Tibial artery (tissue), 4 donors: ENCODE results near the gene OCA2.

ENCODE experiments used
- DNase-seq, 2 donors: peaks; one replicate each; pipeline ENCODE4 v3.0.0-alpha.2; 2019
- H3K27ac ChIP-seq, 2 donors: fragments of 200-600 bp; sonication (generic) in 1 of 2; 1 replicate in 1 of 2; 2 replicates in 1 of 2; pipeline ENCODE4 v1.5.1; 2018 to 2019; ENCODE audit warnings: mild to moderate bottlenecking in 1 of 2
- H3K27me3 ChIP-seq, 2 donors: fragments of 200-600 bp; sonication (generic) in 1 of 2; one replicate each; pipeline versions ENCODE4 v1.5.1 to v1.6.0; 2016 to 2019
- H3K36me3 ChIP-seq, 3 donors: fragments of 200-600 bp; sonication (generic) in 2 of 3; one replicate each; pipeline ENCODE4 v1.5.1; 2016 to 2019; ENCODE audit warnings: mild to moderate bottlenecking in 2 of 3
- H3K4me1 ChIP-seq, 4 donors: fragments of 200-600 bp; sonication (generic) in 2 of 4; 1 replicate in 3 of 4; 2 replicates in 1 of 4; pipeline ENCODE4 v1.5.1; 2016 to 2019
- H3K4me3 ChIP-seq, 2 donors: fragments of 200-600 bp; sonication (generic) in 1 of 2; 1 replicate in 1 of 2; 2 replicates in 1 of 2; pipeline ENCODE4 v1.5.1; 2018 to 2019; ENCODE audit warnings: mild to moderate bottlenecking in 2 of 2
- H3K9me3 ChIP-seq, 3 donors: fragments of 200-600 bp; sonication (generic) in 1 of 3; one replicate each; pipeline ENCODE4 v1.5.1; 2016 to 2019
- intact Hi-C: fragments of 100-400 bp; cut with DNase I; formaldehyde crosslinking; loops from one replicate; pipeline ENCODE4 v1.15.0; 2023; ENCODE audit warnings: low total_unique reads
- TF ChIP-seq, protein P1 (sequence below), 2 experiments: fragments of 200-600 bp in 1 of 2; fragments of 450-650 bp in 1 of 2; IDR thresholded peaks; one replicate each; pipeline ENCODE4 v1.5.1; 2017 to 2019; ENCODE audit warnings: antibody characterized with exemption in 2 of 2, mild to moderate bottlenecking in 1 of 2, moderate library complexity in 1 of 2

The OCA2 gene

DNA sequence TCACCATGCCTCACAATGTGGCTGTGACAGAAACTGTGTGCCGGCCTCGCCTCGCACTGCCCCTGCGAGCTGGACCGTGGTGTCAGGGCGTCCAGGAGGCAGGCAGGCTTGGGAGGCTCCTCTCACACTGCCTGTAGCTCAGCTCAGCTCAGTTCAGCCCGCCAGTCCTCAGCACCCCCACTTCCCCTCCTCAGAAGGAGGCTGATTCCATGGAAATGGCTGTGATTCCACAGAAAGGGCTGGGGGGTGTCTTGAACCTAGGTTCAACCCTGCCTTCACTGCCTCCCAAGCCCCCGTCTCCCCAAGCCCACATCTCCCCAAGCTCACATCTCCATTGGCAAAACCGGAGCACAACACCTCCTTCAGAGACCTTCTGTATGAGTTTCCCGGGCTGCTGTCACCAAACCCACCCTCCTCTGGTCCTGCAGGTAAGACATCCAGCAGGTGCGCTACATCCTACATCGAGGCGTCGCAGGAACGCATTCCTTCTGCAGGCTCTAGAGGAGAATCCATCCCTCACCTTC is 94.0 kb downstream of the OCA2 start:
- H3K4me1 ChIP-seq, result no peaks in the 10 kb centered on the region
- peaks cover 0 to 13% (median 0%) of the 10 kb centered on the region in 3 donors for H3K9me3 ChIP-seq
- no peak for DNase-seq
- H3K36me3 ChIP-seq, result peaks cover 11 to 20% (median 15%) of the 10 kb centered on the region in 3 donors
- no peaks in the 10 kb centered on the region for H3K27me3 ChIP-seq
- TF ChIP-seq, protein P1, sequence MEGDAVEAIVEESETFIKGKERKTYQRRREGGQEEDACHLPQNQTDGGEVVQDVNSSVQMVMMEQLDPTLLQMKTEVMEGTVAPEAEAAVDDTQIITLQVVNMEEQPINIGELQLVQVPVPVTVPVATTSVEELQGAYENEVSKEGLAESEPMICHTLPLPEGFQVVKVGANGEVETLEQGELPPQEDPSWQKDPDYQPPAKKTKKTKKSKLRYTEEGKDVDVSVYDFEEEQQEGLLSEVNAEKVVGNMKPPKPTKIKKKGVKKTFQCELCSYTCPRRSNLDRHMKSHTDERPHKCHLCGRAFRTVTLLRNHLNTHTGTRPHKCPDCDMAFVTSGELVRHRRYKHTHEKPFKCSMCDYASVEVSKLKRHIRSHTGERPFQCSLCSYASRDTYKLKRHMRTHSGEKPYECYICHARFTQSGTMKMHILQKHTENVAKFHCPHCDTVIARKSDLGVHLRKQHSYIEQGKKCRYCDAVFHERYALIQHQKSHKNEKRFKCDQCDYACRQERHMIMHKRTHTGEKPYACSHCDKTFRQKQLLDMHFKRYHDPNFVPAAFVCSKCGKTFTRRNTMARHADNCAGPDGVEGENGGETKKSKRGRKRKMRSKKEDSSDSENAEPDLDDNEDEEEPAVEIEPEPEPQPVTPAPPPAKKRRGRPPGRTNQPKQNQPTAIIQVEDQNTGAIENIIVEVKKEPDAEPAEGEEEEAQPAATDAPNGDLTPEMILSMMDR (IDR thresholded peaks at IDR 0.05), result no peak
- intact Hi-C loops, result no loop called here
- H3K27ac ChIP-seq, result no peak overlapping the region
- no peak overlapping the region for H3K4me3 ChIP-seq

DNA sequence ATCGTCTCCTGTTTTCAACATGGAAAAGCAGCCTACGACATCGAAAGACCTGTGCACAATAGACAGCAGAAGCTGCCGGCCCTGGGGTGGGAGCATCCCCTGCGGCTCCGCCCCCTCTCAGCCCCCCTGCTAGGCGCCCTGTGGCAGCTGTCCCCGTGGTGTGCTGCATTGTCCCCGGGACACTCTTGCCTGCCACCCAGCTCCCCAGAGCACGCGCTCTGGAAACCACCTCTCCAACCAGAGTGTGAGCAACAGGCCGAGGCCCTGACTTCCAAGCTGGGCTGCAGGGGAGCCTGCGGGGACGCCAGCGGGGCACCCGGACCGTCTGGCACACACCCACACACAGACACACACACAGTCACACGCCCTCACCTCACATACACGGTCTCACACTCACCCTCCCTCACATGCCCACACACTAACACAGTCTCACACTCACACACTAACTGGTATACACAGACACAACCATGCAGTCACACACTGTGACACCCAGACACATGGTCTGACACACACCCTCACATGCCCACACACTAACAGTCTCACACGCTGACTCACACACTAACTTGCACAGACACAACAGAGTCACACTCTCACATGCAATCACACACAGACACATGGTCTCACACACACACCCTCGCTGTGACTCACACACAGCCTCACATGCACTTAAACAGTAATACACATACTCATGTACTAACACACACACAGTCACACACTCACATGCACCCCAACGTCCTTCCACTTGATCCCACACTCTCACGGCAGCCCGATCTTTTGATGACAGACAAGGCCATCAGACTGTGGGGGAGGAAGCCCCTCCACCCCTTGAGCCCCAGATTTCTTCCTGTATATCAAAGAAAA is 94.7 kb downstream of the OCA2 start:
- DNase-seq, result no peak

DNA sequence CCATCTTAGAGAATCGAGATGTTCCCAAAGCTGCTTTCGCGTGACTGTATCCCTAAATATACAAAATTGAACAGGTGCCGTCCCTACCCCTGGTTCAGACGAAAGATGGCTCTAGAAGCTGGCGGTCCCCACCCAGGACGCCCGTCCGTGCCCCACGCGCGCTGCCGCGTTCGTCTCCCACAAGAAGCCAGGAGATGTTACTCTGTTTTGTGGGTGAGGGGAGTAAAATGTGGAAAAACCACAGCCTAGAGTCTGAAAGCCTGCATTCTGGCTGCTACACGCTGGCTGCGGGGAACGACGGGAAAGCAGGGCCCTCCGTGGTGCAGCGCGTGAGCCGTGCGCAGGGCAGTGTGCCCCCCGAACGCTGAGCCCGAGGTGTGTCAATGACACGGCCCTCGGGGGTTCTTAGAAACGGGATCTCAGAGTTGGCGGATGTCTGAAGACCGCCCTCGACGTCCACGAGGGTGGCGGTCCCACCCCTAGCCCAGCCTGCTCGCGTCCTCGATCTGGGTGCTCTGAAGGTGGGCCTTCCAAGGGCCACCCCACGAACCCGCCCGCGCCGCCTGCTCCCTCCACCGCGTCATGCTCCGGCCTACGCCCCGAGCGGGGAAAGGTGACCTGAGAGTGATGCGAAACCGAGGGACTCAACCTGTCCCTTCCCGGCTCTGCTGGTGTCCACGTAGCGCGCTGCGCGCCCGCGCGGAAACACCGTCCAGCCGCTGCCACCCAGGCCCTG is 95.6 kb downstream of the OCA2 start:
- no peak overlapping the region for H3K27ac ChIP-seq
- intact Hi-C loops, result no loop called here
- H3K4me1 ChIP-seq, result no peaks in the 10 kb centered on the region
- no peak for DNase-seq
- TF ChIP-seq, protein P1 (IDR thresholded peaks at IDR 0.05), result no peak
- peaks cover 0 to 4% (median 0%) of the 10 kb centered on the region in 3 donors for H3K9me3 ChIP-seq
- peaks cover 4 to 10% (median 7%) of the 10 kb centered on the region in 3 donors for H3K36me3 ChIP-seq
- H3K4me3 ChIP-seq, result no peak overlapping the region
- H3K27me3 ChIP-seq, result no peaks in the 10 kb centered on the region

More for the DNA sequence above, 94.7 kb downstream of the OCA2 start:
- H3K4me3 ChIP-seq, result no peak overlapping the region
- intact Hi-C loops, result no loop called here
- H3K4me1 ChIP-seq, result no peaks in the 10 kb centered on the region
- H3K27ac ChIP-seq, result no peak overlapping the region
- TF ChIP-seq, protein P1 (IDR thresholded peaks at IDR 0.05), result no peak
- peaks cover 0 to 13% (median 0%) of the 10 kb centered on the region in 3 donors for H3K9me3 ChIP-seq
- no peaks in the 10 kb centered on the region for H3K27me3 ChIP-seq
- H3K36me3 ChIP-seq, result peaks cover 11 to 19% (median 12%) of the 10 kb centered on the region in 3 donors

DNA sequence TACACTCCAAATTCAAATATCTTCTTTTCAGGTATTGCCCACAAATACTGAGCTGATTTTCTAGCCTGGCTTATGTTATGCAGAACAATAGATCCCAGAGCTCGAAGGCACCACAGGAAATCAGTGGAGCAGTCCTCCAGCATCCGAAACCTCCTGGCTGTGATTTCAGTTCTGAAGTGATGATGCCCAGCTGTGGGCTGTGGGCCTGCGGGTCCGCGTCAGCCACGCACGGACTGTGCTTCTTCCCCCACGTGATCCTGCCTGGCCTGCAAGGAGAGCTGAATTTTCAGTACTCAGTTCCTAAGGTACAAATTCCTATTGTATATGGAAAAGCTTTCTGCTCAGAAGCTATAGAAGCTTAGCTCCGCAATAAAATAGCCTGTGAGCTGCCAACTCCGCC is 96.2 kb downstream of the OCA2 start:
- no peak for DNase-seq
- TF ChIP-seq, protein P1 (IDR thresholded peaks at IDR 0.05), result no peak
- H3K36me3 ChIP-seq, result peaks cover 0 to 8% (median 5%) of the 10 kb centered on the region in 3 donors
- no peak overlapping the region for H3K27ac ChIP-seq
- intact Hi-C loops, result no loop called here
- peaks cover 0 to 4% (median 0%) of the 10 kb centered on the region in 3 donors for H3K9me3 ChIP-seq
- H3K4me3 ChIP-seq, result no peak overlapping the region
- no peaks in the 10 kb centered on the region for H3K4me1 ChIP-seq
- H3K27me3 ChIP-seq, result no peaks in the 10 kb centered on the region

DNA sequence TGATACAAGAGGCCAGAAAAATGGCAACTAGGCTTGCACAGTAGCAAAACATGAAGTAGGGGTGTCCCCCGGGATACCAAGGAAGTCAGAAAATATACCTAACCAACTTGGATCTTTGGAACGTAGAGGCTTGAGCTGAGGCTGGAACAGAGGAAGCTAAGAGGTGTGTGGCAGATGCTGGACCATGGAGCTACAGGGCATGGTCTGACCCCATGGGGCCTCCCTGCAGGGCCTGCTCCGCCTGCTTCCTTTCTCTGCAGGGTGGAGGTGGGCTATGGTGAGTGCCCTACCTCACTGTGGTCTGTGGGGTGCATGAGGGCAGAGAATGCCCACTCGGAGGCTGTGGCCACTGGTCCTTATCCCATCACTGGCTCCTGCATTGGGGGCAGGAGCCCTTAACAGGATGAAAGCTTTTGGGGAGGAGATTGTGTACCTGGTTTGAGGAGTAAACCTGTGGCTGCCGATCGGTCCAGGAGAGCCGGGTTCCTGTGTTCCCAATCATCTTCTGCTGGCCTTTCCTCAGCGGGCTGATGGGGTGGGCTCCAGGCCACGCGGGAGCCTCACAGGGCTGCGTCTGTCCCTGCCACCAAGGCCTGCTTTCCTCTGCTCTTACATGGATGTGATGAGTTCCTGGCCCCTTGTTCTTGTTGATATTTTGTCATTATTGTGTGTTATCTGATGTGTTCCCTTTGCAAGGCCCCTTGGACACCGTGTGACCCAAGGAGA is 96.8 kb downstream of the OCA2 start:
- no peaks in the 10 kb centered on the region for H3K27me3 ChIP-seq
- intact Hi-C loops, result no loop called here
- H3K9me3 ChIP-seq, result peaks cover 0 to 4% (median 0%) of the 10 kb centered on the region in 3 donors
- H3K27ac ChIP-seq, result no peak overlapping the region
- DNase-seq, result no peak
- H3K36me3 ChIP-seq, result peaks cover 0 to 8% (median 5%) of the 10 kb centered on the region in 3 donors
- no peak overlapping the region for H3K4me3 ChIP-seq
- TF ChIP-seq, protein P1 (IDR thresholded peaks at IDR 0.05), result no peak
- no peaks in the 10 kb centered on the region for H3K4me1 ChIP-seq
